HCT116 (cell line): Measurements from ENCODE around the gene DUOXA2. TPM values are rescaled to one million over a fixed set of nuclear protein-coding genes. Genes with fewer than 3 reads are reported as not detected.

Source experiments
- ATAC-seq: fragments of 200-7000 bp; cut with Tn5 transposase; 2 replicates; pipeline ENCODE4 v1.9.1; 2020; ENCODE audit warnings: mild to moderate bottlenecking, moderate library complexity
- BruUV-seq: library from RNA; stranded (reverse); fragments of 400-500 nt; replicated peaks from 2 replicates; lab custom pipeline; 2021; lab: Mats Ljungman, UMichigan
- CTCF ChIA-PET: fragments of 300-600 bp; sonication (Branson Sonifier 250); formaldehyde crosslinking; loops from one replicate; lab custom pipeline; 2021; ENCODE audit warnings: antibody characterized with exemption; lab: Charles Lee
- POLR2A ChIA-PET: fragments of 300-600, 350-600 bp; sonication (Branson Sonifier 250); formaldehyde crosslinking; loops from one replicate; lab custom pipeline; 2021; ENCODE audit warnings: antibody characterized with exemption; lab: Charles Lee
- RAD21 ChIA-PET, 2 experiments: fragments of 300-600 bp; sonication (Branson Sonifier 250); formaldehyde crosslinking; loops; one replicate each; lab custom pipeline; 2023; ENCODE audit warnings: low total read pairs in 2 of 2; ENCODE audit not compliant: uncharacterized antibody in 2 of 2, unreplicated experiment in 2 of 2, low non-redundant PET in 1 of 2; lab: Charles Lee
- DNase-seq: peaks from one replicate; pipeline ENCODE4 v3.0.0-alpha.2; 2010; ENCODE audit warnings: low read depth, low spot score
- H2AFZ ChIP-seq: fragments of 200-600 bp; shearing (Covaris generic), sonication (generic); 2 replicates; pipeline ENCODE4 v1.6.1; 2017; ENCODE audit warnings: low read depth, mixed run types, mixed read lengths, antibody characterized with exemption, low read length; ENCODE audit not compliant: poor library complexity, severe bottlenecking
- H3K27ac ChIP-seq: 2 replicates; pipeline ENCODE4 v1.5.1; 2012; ENCODE audit warnings: low read depth, low read length
- H3K27me3 ChIP-seq: fragments of 200-600 bp; sonication (generic); 2 replicates; pipeline ENCODE4 v1.6.1; 2016; ENCODE audit warnings: mixed run types, low read length, mixed read lengths; ENCODE audit not compliant: insufficient read depth
- H3K36me3 ChIP-seq, 2 experiments: fragments of 200-500 bp in 1 of 2; fragments of 200-600 bp in 1 of 2; sonication (Bioruptor generic) in 1 of 2; sonication (generic) in 1 of 2; 2 replicates each; pipeline versions ENCODE4 v1.5.1 to v1.6.1; 2014 to 2016; ENCODE audit warnings: low read length in 2 of 2, inconsistent platforms in 1 of 2, mixed read lengths in 1 of 2, mixed run types in 1 of 2; ENCODE audit not compliant: insufficient read depth in 2 of 2, control insufficient read depth in 1 of 2
- H3K4me1 ChIP-seq, 2 experiments: fragments of 200-600 bp in 1 of 2; sonication (generic) in 1 of 2; 2 replicates each; pipeline versions ENCODE4 v1.5.1 to v1.6.1; 2012 to 2017; ENCODE audit warnings: low read length in 2 of 2, inconsistent platforms in 1 of 2, mild to moderate bottlenecking in 1 of 2, mixed read lengths in 1 of 2, mixed run types in 1 of 2, moderate library complexity in 1 of 2; ENCODE audit not compliant: insufficient read depth in 2 of 2, control insufficient read depth in 1 of 2
- H3K4me2 ChIP-seq: fragments of 200-600 bp; sonication (generic); 2 replicates; pipeline ENCODE4 v1.6.1; 2017; ENCODE audit warnings: mixed run types, low read length, mixed read lengths
- H3K4me3 ChIP-seq, 2 experiments: fragments of 200-600 bp in 1 of 2; sonication (generic) in 1 of 2; replicated peaks in 1 of 2; 2 replicates each; pipeline ENCODE4 v1.5.1; 2011 to 2016; ENCODE audit warnings: low read length in 2 of 2, control low read depth in 1 of 2, low read depth in 1 of 2, mild to moderate bottlenecking in 1 of 2, mixed read lengths in 1 of 2, mixed run types in 1 of 2
- H3K79me2 ChIP-seq: fragments of 200-600 bp; sonication (generic); 2 replicates; pipeline ENCODE4 v1.6.1; 2017; ENCODE audit warnings: mild to moderate bottlenecking, mixed run types, low read length, moderate library complexity, mixed read lengths; ENCODE audit not compliant: insufficient read depth
- H3K9ac ChIP-seq: fragments of 200-600 bp; sonication (generic); 2 replicates; pipeline ENCODE4 v1.6.1; 2016; ENCODE audit warnings: low read length, mixed read lengths
- H3K9me2 ChIP-seq: fragments of 200-600 bp; sonication (generic), shearing (Covaris generic); 2 replicates; pipeline ENCODE4 v1.6.1; 2017; ENCODE audit warnings: mixed run types, mild to moderate bottlenecking, moderate library complexity; ENCODE audit not compliant: insufficient read depth
- H3K9me3 ChIP-seq, 2 experiments: fragments of 200-500 bp in 1 of 2; fragments of 200-600 bp in 1 of 2; sonication (Bioruptor generic) in 1 of 2; sonication (generic) in 1 of 2; 2 replicates each; pipeline ENCODE4 v1.6.1; 2014 to 2017; ENCODE audit warnings: low read length in 2 of 2, mixed read lengths in 2 of 2, inconsistent platforms in 1 of 2, low read depth in 1 of 2, mild to moderate bottlenecking in 1 of 2, mixed run types in 1 of 2, moderate library complexity in 1 of 2; ENCODE audit not compliant: control insufficient read depth in 1 of 2, insufficient read depth in 1 of 2
- H4K20me1 ChIP-seq: fragments of 200-600 bp; sonication (generic), shearing (Covaris generic); 2 replicates; pipeline ENCODE4 v1.6.1; 2017; ENCODE audit warnings: mixed run types, mild to moderate bottlenecking, moderate library complexity; ENCODE audit not compliant: insufficient read depth
- CEBPB ChIP-seq: IDR thresholded peaks from 2 replicates; pipeline ENCODE4 v1.6.1; 2012; ENCODE audit warnings: low read depth
- EGR1 ChIP-seq: IDR thresholded peaks from 2 replicates; pipeline ENCODE4 v1.6.1; 2012; ENCODE audit warnings: low read depth
- EZH2 ChIP-seq: fragments of 200-600 bp; sonication (generic); IDR thresholded peaks from 2 replicates; pipeline ENCODE4 v1.6.1; 2017; ENCODE audit warnings: antibody characterized with exemption, mixed run types
- EZH2phosphoT487 ChIP-seq: fragments of 200-600 bp; IDR thresholded peaks from 2 replicates; pipeline ENCODE4 v1.6.1; 2018; ENCODE audit warnings: antibody characterized with exemption, borderline replicate concordance
- MAX ChIP-seq: IDR thresholded peaks from 2 replicates; pipeline ENCODE4 v1.6.1; 2012
- POLR2AphosphoS5 ChIP-seq: IDR thresholded peaks from 2 replicates; pipeline ENCODE4 v1.6.1; 2011; ENCODE audit warnings: mild to moderate bottlenecking, low read depth, low read length, moderate library complexity
- SRF ChIP-seq: IDR thresholded peaks from 2 replicates; pipeline ENCODE4 v1.6.1; 2012; ENCODE audit warnings: low read depth
- TCF7L2 ChIP-seq: IDR thresholded peaks from 2 replicates; pipeline ENCODE4 v1.7.0; 2011; ENCODE audit warnings: borderline replicate concordance, inconsistent platforms; ENCODE audit not compliant: insufficient read depth, insufficient read length; ENCODE audit errors: extremely low read depth
- ZBTB33 ChIP-seq: IDR thresholded peaks from 2 replicates; pipeline ENCODE4 v1.6.1; 2011; ENCODE audit warnings: mild to moderate bottlenecking, low read length, moderate library complexity; ENCODE audit not compliant: insufficient replicate concordance; ENCODE audit errors: extremely low read depth
- intact Hi-C: fragments of 100-400 bp; cut with micrococcal nuclease; formaldehyde crosslinking; loops from 2 replicates; pipeline ENCODE4 v1.10.0; 2022
- total RNA-seq: library from RNA; stranded (reverse); gene quantifications from one replicate; pipeline ENCODE4 v1.2.1, GENCODE V29; 2021; ENCODE audit not compliant: unreplicated experiment
- TF ChIP-seq, protein P1 (sequence below): IDR thresholded peaks from 2 replicates; pipeline ENCODE4 v1.6.1; 2012; ENCODE audit warnings: low read depth

The DUOXA2 gene
- total RNA-seq, 1 experiment from 2014 or later = not detected

- peaks cover 0 to 7% of the 10 kb centered on the region in 2 experiments; a peak in 1 of 4 replicates for H3K4me1 ChIP-seq
Observed at GRCh38 chr15:45088801-45089711, 25.1 kb upstream of the DUOXA2 start.

More at GRCh38 chr15:45088801-45089711, 25.1 kb upstream of the DUOXA2 start:
- ATAC-seq = no peak
- TF ChIP-seq MAX (no peak), EZH2 (no peak), CEBPB (no peak), ZBTB33 (no peak), TCF7L2 (no peak), EZH2phosphoT487 (no peak), POLR2AphosphoS5 (no peak), SRF (no peak), EGR1 (no peak)
- TF ChIP-seq, protein P1, sequence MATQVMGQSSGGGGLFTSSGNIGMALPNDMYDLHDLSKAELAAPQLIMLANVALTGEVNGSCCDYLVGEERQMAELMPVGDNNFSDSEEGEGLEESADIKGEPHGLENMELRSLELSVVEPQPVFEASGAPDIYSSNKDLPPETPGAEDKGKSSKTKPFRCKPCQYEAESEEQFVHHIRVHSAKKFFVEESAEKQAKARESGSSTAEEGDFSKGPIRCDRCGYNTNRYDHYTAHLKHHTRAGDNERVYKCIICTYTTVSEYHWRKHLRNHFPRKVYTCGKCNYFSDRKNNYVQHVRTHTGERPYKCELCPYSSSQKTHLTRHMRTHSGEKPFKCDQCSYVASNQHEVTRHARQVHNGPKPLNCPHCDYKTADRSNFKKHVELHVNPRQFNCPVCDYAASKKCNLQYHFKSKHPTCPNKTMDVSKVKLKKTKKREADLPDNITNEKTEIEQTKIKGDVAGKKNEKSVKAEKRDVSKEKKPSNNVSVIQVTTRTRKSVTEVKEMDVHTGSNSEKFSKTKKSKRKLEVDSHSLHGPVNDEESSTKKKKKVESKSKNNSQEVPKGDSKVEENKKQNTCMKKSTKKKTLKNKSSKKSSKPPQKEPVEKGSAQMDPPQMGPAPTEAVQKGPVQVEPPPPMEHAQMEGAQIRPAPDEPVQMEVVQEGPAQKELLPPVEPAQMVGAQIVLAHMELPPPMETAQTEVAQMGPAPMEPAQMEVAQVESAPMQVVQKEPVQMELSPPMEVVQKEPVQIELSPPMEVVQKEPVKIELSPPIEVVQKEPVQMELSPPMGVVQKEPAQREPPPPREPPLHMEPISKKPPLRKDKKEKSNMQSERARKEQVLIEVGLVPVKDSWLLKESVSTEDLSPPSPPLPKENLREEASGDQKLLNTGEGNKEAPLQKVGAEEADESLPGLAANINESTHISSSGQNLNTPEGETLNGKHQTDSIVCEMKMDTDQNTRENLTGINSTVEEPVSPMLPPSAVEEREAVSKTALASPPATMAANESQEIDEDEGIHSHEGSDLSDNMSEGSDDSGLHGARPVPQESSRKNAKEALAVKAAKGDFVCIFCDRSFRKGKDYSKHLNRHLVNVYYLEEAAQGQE = no peak
- H4K20me1 ChIP-seq = no peaks in the 10 kb centered on the region
- BruUV-seq = no TSS peak
- no peak overlapping the region for H3K4me3 ChIP-seq
- H2AFZ ChIP-seq = no peak overlapping the region
- peaks cover 14% of the 10 kb centered on the region; the same call in 1 of the 2 replicates for H3K27me3 ChIP-seq
- DNase-seq = no peak
- H3K9me3 ChIP-seq = no peaks in the 10 kb centered on the region
- CTCF ChIA-PET = no interaction called here
- POLR2A ChIA-PET = no interaction called here
- no peak overlapping the region for H3K9ac ChIP-seq
- RAD21 ChIA-PET = no interaction called here
- H3K27ac ChIP-seq = no peak overlapping the region
- no peaks in the 10 kb centered on the region for H3K9me2 ChIP-seq
- no peak overlapping the region for H3K4me2 ChIP-seq
- intact Hi-C loops = no loop called here
- H3K79me2 ChIP-seq = no peaks in the 10 kb centered on the region
- no peaks in the 10 kb centered on the region for H3K36me3 ChIP-seq
